GM12878 (cell line): ENCODE measurements around the gene USE1. TPM values are rescaled to one million over a fixed set of nuclear protein-coding genes. Genes with fewer than 3 reads are reported as not detected.

Source experiments
- ATAC-seq: fragments of 200-7000 bp; cut with Tn5 transposase; 3 replicates; pipeline ENCODE4 v1.9.1; 2020; ENCODE audit warnings: mild to moderate bottlenecking, moderate library complexity
- BruUV-seq: library from RNA; stranded (reverse); fragments of 400-500 nt; replicated peaks from 2 replicates; lab custom pipeline; 2021; lab: Mats Ljungman, UMichigan
- CTCF ChIA-PET: fragments of 300-600 bp; sonication (Branson Sonifier 250); formaldehyde crosslinking; extraction: SDS; loops from one replicate; lab custom pipeline; 2021; ENCODE audit warnings: inconsistent platforms; lab: Yijun Ruan, JAX
- POLR2A ChIA-PET: fragments of 350-600 bp; formaldehyde crosslinking; extraction: SDS; loops from one replicate; lab custom pipeline; 2021; ENCODE audit warnings: inconsistent platforms; lab: Charles Lee
- RAD21 ChIA-PET: fragments of 300-600 bp; sonication (Branson Sonifier 250); formaldehyde crosslinking; loops from one replicate; lab custom pipeline; 2023; ENCODE audit warnings: antibody characterized with exemption; ENCODE audit not compliant: unreplicated experiment; lab: Charles Lee
- SMC1A ChIA-PET: fragments of 300-600 bp; sonication (Branson Sonifier 250); formaldehyde crosslinking; loops from one replicate; lab custom pipeline; 2023; ENCODE audit not compliant: unreplicated experiment, uncharacterized antibody; lab: Charles Lee
- DNase-seq: peaks from one replicate; pipeline ENCODE4 v3.0.0-alpha.2; 2011; ENCODE audit warnings: low read depth, low spot score
- FAIRE-seq: peaks from 3 replicates; lab custom pipeline; 2011; peaks lifted over from hg19 to GRCh38; lab: Jason Lieb, UNC
- H2AFZ ChIP-seq: 2 replicates; pipeline ENCODE4 v1.6.0; 2011; ENCODE audit warnings: low read depth, low read length, control low read depth; ENCODE audit not compliant: control insufficient read depth
- H3K27ac ChIP-seq: 2 replicates; pipeline ENCODE4 v1.5.1; 2011; ENCODE audit warnings: control low read depth; ENCODE audit not compliant: control insufficient read depth, insufficient read depth
- H3K27me3 ChIP-seq, 2 experiments: replicated peaks in 1 of 2; 2 replicates each; pipeline versions ENCODE4 v1.6.0 to v1.6.1; 2011; ENCODE audit warnings: low read length in 1 of 2; ENCODE audit not compliant: control insufficient read depth in 2 of 2, insufficient read depth in 2 of 2
- H3K36me3 ChIP-seq, 2 experiments: 2 replicates each; pipeline ENCODE4 v1.5.1; 2011; ENCODE audit warnings: low read length in 1 of 2; ENCODE audit not compliant: control insufficient read depth in 2 of 2, insufficient read depth in 2 of 2
- H3K4me1 ChIP-seq: 2 replicates; pipeline ENCODE4 v1.6.1; 2011; ENCODE audit warnings: mild to moderate bottlenecking, low read length, moderate library complexity, mixed read lengths; ENCODE audit not compliant: control insufficient read depth, insufficient read depth
- H3K4me2 ChIP-seq: 2 replicates; pipeline ENCODE4 v1.6.0; 2011; ENCODE audit warnings: control low read depth; ENCODE audit not compliant: control insufficient read depth, insufficient read depth
- H3K4me3 ChIP-seq: fragments of 200-600 bp; sonication (generic); 2 replicates; pipeline ENCODE4 v1.5.1; 2016
- H3K79me2 ChIP-seq: 2 replicates; pipeline ENCODE4 v1.6.0; 2011; ENCODE audit warnings: low read length; ENCODE audit not compliant: control insufficient read depth, insufficient read depth
- H3K9ac ChIP-seq: 2 replicates; pipeline ENCODE4 v1.8.0; 2011; ENCODE audit warnings: low read length, control low read depth, mixed read lengths; ENCODE audit not compliant: control insufficient read depth, insufficient read depth
- H3K9me3 ChIP-seq: replicated peaks from 3 replicates; pipeline ENCODE4 v1.5.1; 2011; ENCODE audit warnings: mild to moderate bottlenecking, low read length; ENCODE audit not compliant: control insufficient read depth, insufficient read depth
- H4K20me1 ChIP-seq: 2 replicates; pipeline ENCODE4 v1.6.0; 2011; ENCODE audit not compliant: control insufficient read depth, insufficient read depth
- EED ChIP-seq: sonication (generic); IDR thresholded peaks from 2 replicates; pipeline ENCODE4 v1.6.1; 2016; ENCODE audit warnings: antibody characterized with exemption, low read depth
- JUNB ChIP-seq: IDR thresholded peaks from 2 replicates; pipeline ENCODE4 v1.6.1; 2016; ENCODE audit warnings: antibody characterized with exemption, mild to moderate bottlenecking
- NR2C1 ChIP-seq: fragments of 450-650 bp; IDR thresholded peaks from 2 replicates; pipeline ENCODE4 v1.6.1; 2017; ENCODE audit warnings: antibody characterized with exemption, mild to moderate bottlenecking, moderate library complexity
- ZNF24 ChIP-seq: fragments of 450-650 bp; IDR thresholded peaks from 2 replicates; pipeline ENCODE4 v1.6.1; 2017; ENCODE audit warnings: antibody characterized with exemption, mild to moderate bottlenecking
- WGBS: methylation state at CpG from one replicate; pipeline ENCODE4 v1.1.6; 2016; ENCODE audit warnings: low lambda C conversion rate; ENCODE audit not compliant: insufficient replicate concordance, insufficient coverage; ENCODE audit errors: missing lambda C conversion rate; 5-methylcytosine and 5-hydroxymethylcytosine counted together
- in situ Hi-C: fragments of 300-500 bp; cut with MboI; formaldehyde crosslinking; loops from 9 replicates; pipeline ENCODE4 v1.14.3; 2018; ENCODE audit warnings: mixed read lengths
- intact Hi-C: fragments of 100-400 bp; cut with micrococcal nuclease; formaldehyde crosslinking; loops from one replicate; pipeline ENCODE4 v1.14.2; 2022; ENCODE audit not compliant: unreplicated experiment
- polyA plus RNA-seq, 11 experiments: library from polyadenylated mRNA; depleted of rRNA in 4 of 11; unstranded in 6 of 11; stranded (reverse) in 5 of 11; fragments of >200 nt; fragmentation: Nextera tagmentation in 4 of 11; fragmentation: Illumina TruSeq in 1 of 11; extraction: Ambion mirVana in 4 of 11; extraction: Trizol in 1 of 11; gene quantifications; 1 replicate in 1 of 11; 2 replicates in 10 of 11; pipeline versions ENCODE4 v1.2.1 to v1.2.3, GENCODE V29; 2011 to 2016; ENCODE audit warnings: inconsistent platforms in 2 of 11, missing spikeins in 2 of 11, low read depth in 1 of 11
- total RNA-seq, 4 experiments: library from RNA; depleted of rRNA in 3 of 4; stranded (reverse); fragments of >200 nt in 3 of 4; fragmentation: Illumina TruSeq in 1 of 4; extraction: Trizol in 1 of 4; gene quantifications; 2 replicates each; pipeline versions ENCODE4 v1.2.1 to v1.2.3, GENCODE V29; 2013 to 2021

USE1 gene
- total and polyA plus RNA-seq, 10 of the 15 experiments (the other 5 are each of a cell fraction or from before 2014, with no cell fraction given) = 9.7 to 24.0 (median 16.1) TPM

- H3K27ac ChIP-seq = no peak overlapping the region
- ChIA-PET CTCF (interaction anchor here (1.1 to 1.4 kb wide), 2 partner anchors 12 to 392 kb away, joined by 3 read pairs; no protein-coding TSS in a partner anchor), RAD21 (interaction anchor here (1.4 to 2.6 kb wide), 2 partner anchors 13 to 53 kb away, joined by 3 to 11 read pairs; partner anchors contain the start of gene USE1), POLR2A (interaction anchor here (0.9 to 1.7 kb wide), 2 partner anchors 15 to 53 kb away, joined by 4 to 6 read pairs; no protein-coding TSS in a partner anchor), SMC1A (no interaction called here)
- intact Hi-C loops = no loop called here
- no peak for TF ChIP-seq NR2C1
- no peak for TF ChIP-seq EED
- TF ChIP-seq ZNF24 = no peak
- no peak overlapping the region for H3K9ac ChIP-seq
- no peaks in the 10 kb centered on the region; a peak in 1 of 4 replicates for H3K36me3 ChIP-seq
- no peaks in the 10 kb centered on the region for H3K9me3 ChIP-seq
- H3K27me3 ChIP-seq = no peaks in the 10 kb centered on the region
- H3K4me2 ChIP-seq = no peak overlapping the region
- BruUV-seq = TSS peak; percentile 76
- H2AFZ ChIP-seq = no peak overlapping the region
- in situ Hi-C loops = no loop called here
- DNase-seq (no peak), ATAC-seq (no peak), FAIRE-seq (no peak)
- 91% methylated on average over 13 of the region's 13 CpGs for WGBS
- no peaks in the 10 kb centered on the region for H4K20me1 ChIP-seq
- H3K4me1 ChIP-seq = no peaks in the 10 kb centered on the region
- H3K4me3 ChIP-seq = no peak overlapping the region
- H3K79me2 ChIP-seq = no peaks in the 10 kb centered on the region
Measured at GRCh38 chr19:17227798-17228367, 12.7 kb downstream of the USE1 start.

GRCh38 chr19:17229890-17230289, 14.7 kb downstream of the USE1 start:
- ChIA-PET SMC1A (no interaction called here), CTCF (interaction anchor here (0.6 kb wide), 1 partner anchor 468 kb away, joined by 3 read pairs; no protein-coding TSS in a partner anchor)
- 98% methylated on average over 3 of the region's 3 CpGs for WGBS

More at GRCh38 chr19:17229890-17230289, 14.7 kb downstream of the USE1 start:
- Histone ChIP-seq H3K9me3 (no peaks in the 10 kb centered on the region), H3K4me3 (no peak overlapping the region), H3K4me2 (no peak overlapping the region), H3K36me3 (no peaks in the 10 kb centered on the region; a peak in 1 of 4 replicates)
- in situ Hi-C loops = no loop called here
- POLR2A ChIA-PET = interaction anchor here (0.6 kb wide), 1 partner anchor 172 kb away, joined by 3 read pairs; no protein-coding TSS in a partner anchor
- TF ChIP-seq JUNB = no peak
- TF ChIP-seq, all 136 proteins: peak for 0
- Histone ChIP-seq H3K79me2 (peaks cover 7% of the 10 kb centered on the region), H3K4me1 (0 out of 2 replicates have a peak, but pooled peaks cover under 1% of the 10 kb centered on the region), H3K27me3 (no peaks in the 10 kb centered on the region), H3K27ac (no peak overlapping the region), H4K20me1 (no peaks in the 10 kb centered on the region), H2AFZ (no peak overlapping the region), H3K9ac (no peak overlapping the region)
- no peak for DNase-seq
- no peak for ATAC-seq
- BruUV-seq = no TSS peak
- intact Hi-C loops = no loop called here
- RAD21 ChIA-PET = no interaction called here
- no peak for FAIRE-seq
